GM19351 (cell line): ENCODE measurements around the gene PIK3CB.
"Not testable (repeated sequence)": the region's sequence is repeated elsewhere in the genome, so short reads cannot be mapped to it uniquely, and the experiment has no call there.

Source experiments
- ATAC-seq: cut with Tn5 transposase; IDR thresholded peaks from one replicate; pipeline ENCODE4 v1.9.1; 2021; ENCODE audit warnings: mild to moderate bottlenecking, moderate library complexity; ENCODE audit not compliant: unreplicated experiment

Gene PIK3CB

DNA sequence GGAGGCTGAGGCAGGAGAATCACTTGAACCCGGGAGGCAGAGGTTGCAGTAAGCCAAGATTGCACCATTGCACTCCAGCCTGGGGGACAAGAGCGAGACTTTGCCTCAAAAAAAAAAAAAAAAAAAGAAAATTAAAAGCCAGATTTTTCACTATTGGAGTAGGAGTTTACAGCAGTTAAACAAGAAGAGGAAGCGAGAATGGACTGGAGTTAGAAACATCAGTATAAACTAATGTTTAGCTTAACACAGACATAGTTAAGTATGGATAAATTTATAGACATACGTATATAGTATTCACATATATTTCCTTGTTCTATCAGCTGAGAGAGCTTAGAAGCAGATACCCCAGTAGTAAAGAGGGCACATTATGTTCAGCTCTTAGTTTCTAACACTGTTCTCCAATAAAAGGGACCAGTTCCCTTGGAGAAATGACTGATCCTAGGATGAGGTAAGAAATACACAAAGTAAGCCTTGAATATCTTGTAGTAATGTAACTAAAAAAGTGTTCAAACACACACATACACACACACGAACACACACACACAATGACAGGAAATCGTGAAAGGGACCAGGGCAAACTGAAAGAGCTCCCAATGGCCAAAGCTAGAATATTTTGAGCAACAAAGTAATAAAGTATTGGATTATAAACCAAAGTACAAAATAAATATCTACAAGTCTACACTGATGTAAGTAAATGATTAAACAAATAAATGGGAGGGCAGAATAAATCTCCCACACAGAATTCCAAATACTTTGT lies 25.1 kb downstream of the PIK3CB start:
- ATAC-seq, result no peak

DNA sequence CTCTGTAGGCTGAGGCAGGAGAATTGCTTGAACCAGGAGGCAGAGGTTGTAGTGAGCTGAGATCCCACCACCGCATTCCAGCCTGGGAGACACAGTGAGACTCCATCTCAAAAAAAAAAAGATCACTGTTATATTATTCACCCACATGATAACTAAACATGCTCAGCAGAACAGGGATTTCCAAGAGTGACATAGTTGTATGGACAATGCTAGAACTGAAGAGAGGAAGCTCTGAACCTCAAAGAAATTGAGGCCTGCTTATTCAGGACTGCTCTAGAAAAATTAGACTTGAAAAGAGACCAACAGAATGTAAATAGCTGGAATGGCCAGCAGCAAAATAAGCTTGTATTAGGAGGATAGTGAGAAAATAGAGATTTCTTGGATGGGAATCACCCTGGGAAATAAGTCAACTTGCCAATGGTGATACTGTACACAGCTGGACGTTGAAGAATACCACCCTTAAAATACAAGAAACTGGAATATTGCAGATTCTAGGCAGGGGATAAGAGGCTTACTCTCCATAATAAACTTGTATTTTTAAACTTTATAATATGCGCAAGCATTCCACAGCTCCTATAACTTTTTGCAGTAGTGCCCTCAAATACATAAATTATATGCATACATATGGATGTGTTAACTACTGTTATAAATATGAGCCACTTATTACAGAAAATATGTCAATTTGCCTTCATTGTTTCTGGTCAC lies 28.2 kb downstream of the PIK3CB start:
- no peak for ATAC-seq

DNA sequence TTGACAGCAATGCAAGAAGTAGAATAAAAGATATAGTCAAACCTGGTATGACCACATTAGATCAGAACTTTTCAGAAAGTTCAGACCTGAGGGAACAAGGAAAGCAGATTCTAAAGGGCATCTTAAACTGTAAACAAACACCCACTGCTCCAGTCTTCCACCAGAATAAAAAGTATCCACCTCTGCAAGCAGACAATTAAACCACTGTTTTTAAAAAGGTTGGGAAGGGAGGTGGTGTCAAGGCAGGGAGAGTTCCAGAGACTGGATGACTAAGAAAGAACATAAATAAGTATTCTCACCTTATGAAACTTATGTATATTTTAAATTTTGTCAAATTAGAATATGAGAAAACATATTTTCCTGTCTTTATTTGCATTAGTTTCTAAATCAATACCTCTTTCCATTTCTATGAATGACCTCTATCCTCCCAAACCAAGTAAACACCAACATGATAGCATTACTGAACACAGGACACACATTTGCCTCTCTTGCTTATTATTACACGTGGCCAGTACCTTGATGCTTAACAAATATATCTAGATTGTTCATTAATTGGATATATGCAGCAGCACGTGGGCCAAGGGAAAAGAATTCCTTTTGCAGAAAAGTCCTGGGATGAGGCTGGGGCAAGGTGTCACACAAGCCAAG lies 31.6 kb downstream of the PIK3CB start:
- no peak for ATAC-seq

DNA sequence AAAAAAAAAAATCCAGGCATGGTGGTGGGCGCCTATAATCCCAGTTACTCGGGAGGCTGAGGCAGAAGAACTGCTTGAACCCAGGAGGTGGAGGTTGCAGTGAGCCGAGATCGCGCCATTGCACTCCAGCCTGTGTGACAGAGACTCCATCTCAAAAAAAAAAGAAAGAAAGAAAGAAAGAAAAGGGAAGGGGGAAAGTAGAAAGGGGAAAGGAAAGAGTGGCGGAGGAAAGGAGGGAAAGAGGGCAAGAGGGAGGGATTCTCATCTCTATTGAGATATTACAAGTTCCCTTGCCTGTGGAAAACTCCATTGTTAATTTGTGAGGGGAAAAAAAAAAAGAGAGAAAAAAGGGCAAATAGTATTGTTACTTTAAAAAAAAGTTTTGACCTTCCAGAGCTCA lies 32.5 kb downstream of the PIK3CB start:
- not testable (repeated sequence) for ATAC-seq

DNA sequence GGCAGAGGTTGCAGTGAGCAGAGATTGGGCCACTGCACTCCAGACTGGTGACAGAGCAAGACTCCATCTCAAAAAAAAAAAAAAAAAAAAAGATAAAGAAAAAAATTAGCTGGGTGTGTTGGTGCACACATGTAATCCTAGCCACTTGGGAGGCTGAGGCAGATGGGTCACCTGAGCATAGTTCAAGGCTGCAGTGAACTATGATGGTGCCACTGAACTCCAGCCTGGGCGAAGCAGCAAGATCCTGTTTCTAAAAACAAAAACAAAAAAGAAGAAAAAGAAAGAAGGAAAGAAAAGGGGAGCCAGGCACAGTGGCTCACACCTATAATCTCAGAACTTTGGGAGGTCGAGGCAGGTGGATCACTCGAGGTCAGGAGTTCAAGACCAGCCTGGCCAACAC lies 32.9 kb downstream of the PIK3CB start:
- ATAC-seq, result no peak

DNA sequence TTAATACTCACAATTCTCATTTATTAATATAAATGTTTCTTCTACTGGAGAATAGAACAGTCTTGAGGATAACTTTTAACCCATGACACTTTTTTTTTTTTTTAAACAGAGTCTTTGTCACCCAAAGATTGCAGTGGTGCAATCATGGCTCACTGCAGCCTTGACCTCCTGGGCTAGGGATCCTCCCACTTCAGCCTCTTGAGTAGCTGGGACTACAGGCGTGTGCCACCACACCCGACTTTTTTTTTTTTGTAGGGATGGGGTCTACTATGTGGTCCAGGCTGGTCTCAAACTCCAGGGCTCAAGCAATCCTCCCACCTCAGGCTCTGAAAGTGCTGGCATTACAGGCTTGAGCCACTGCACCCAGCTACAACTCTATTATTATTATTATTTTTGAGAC lies 34.5 kb downstream of the PIK3CB start:
- no peak for ATAC-seq

DNA sequence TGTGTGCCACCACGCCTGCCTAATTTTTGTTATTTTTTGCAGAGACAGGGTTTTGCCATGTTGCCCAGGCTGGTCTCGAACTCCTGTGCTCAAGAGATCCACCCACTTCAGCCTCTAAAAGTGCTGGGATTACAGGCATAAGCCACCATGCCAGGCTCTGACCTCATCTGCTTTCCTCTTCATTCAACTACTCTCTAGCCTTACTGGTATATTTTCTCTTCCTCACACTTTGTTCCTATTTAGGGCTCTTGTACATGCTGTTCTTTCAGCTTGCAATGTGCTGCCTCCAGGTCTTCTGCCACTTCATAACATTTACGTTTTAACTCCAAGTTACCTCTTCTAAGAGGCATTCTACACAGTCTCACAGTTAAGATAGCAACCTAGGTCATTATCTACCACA lies 34.9 kb downstream of the PIK3CB start:
- no peak for ATAC-seq

DNA sequence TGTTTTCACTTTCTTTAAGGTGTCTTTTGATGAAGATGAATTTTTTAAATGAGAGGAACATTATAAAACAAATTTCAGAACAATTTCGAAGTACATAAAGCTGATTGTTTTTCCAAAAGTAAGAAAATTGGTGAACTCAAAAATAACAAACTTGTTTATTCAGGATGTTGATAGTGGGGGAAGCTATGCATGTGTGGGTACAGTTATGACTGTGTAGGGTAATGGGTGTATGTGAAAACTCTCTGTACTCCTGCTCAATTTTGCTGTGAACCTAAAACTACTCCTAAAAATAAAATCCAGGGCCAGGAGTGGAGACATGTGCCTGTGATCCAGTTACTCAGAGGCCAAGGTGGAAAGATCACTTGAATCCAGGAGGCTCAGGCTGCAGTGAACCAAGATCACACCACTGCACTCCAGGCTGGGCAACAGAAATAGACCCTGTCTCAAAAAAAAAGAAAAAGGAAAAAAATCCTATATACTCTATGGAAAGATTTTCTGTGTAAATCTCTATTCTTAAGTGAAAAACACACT lies 37.2 kb downstream of the PIK3CB start:
- ATAC-seq, result peak; percentile 62

DNA sequence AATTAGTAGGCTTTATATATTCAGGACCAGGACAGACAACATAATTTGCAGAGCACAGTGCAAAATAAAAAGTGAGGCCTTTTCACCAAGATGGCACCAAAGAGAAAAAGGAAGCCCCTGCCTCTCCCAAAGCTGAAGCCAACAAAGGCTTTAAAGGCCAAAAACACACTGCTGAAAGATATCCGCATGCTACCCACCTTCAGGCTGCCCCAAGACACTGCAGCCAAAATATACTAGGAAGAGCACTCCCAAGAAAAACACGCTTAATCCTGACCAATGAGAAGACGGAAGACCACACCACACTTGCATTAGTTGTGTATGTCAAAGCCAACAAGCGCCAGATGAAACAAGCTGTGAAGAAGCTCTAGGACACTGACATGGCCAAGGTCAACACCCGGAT lies 38.0 kb downstream of the PIK3CB start:
- no peak for ATAC-seq

DNA sequence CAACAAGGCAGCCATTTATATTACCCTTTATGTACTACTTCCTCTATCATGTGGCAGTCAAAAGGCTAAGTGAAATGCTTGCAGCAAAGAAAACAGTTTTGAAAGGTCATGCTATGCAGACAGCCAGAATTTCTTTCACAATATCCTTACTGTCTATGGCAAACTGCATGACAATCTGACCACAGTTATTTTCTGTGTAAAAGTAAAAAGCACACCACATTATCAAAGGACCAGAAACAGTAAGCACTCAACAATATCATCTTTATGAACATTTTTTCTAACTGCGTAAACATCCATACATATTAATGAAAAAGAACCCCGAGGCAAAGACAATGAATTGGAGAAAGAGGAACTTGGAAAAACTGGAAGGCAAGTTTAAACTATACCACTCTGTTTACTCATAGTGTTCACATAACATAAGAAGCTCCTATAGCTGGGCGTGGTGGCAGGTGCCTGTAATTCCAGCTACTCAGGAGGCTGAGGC lies 47.9 kb downstream of the PIK3CB start:
- no peak for ATAC-seq

DNA sequence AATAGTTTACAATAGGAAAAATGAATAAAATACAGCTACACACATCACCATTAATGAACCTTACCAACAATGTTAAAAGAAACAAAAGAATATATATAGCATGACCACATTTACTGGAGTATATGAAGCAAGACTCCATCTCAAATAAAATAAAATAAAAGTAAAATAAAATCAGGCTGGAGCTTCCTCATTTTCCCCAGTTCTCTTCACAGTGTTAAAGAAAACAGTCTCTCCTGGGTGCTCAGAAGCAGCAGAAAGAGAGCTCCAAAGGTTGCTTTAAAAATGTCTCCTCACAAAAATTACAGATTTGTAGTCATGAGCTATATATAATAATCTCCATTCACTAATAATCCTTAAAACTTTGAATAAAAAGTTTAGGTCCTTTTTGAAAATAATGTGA lies 48.8 kb downstream of the PIK3CB start:
- no peak for ATAC-seq

DNA sequence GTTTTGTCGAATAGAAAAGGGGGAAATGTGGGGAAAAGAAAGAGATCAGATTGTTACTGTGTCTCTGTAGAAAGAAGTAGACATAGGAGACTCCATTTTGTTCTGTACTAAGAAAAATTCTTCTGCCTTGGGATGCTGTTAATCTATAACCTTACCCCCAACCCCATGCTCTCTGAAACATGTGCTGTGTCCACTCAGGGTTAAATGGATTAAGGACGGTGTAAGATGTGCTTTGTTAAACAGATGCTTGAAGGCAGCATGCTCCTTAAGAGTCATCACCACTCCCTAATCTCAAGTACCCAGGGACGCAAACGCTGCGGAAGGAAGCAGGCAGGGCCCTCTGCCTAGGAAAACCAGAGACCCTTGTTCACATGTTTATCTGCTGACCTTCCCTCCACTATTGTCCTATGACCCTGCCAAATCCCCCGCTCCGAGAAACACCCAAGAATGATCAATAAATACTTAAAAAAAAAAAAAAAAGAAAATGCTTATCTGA lies 49.3 kb downstream of the PIK3CB start:
- not testable (repeated sequence) for ATAC-seq

DNA sequence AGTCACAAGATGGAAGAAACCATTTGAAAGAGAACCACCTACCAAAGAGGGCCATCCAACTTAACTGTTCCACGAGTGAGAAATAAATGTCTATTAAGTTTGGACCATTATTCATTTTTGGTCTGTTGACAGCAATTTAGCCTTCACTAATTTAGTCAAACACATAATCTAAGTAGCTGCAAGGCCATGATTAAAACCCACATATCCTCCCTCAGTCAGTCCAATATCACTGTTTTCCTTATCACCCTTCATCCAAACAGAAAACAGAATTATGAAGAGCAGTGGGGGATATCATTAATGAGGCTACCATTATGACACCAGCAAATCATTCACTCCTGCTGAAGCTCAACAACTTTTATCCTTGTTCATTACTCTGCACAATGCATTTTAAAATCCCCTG lies 52.0 kb downstream of the PIK3CB start:
- no peak for ATAC-seq

DNA sequence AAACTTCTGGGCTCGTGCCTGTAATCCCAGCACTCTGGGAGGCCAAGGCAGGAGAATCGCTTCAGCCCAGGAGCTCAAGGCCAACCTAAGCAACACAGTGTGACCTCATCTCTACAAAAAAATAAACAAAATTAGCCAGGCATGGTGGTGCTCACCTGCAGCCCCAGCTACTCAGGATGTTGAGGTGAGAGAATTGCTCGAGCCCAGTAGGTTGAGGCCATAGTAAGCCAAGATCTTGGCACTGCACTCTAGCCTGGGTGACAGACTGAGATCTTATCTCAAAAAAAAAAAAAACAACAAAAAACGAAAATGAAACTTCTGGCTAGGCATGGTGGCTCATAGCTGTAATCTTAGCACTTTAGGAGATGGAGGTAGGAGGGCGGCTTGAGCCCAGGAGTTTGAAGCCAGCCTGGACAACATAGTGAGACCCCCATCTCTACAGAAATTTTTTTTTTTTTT lies 53.7 kb downstream of the PIK3CB start:
- no peak for ATAC-seq

DNA sequence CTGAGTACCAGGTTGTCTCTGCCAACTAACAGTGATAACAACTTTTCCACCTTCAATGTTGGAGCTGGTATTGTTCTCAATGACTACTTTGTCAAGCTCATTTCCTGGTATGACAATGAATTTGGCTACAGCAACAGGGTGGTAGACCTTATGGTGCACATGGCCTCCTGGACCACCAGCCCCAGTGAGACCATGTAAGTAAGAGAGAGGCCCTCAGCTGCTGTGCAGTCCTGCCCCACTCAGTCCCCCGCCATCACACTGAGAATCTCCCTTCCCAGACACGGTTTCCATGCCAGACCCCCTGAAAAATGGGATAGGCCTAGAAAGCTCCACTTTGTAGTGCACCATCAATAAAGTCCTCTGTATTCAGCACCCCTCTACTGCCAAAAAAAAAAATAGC lies 56.1 kb downstream of the PIK3CB start:
- ATAC-seq, result no peak

DNA sequence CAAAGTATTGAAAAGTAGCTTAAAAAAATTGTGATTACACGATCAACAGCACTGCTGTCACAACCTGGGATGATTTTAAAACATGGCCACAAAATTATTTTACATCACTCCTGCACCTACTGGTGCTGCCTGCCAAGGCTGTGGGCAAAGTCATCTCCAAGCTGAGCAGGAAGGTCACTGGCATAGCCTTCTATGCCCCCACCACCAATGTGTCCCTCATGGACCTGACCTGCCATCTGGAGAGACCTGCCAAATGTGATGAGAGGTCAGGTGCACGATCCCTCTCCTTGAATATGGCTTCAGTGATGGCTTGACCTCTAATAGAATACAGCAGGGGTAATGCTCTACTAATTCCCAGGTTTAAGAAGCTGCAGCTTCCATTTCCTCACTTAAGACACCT lies 57.8 kb downstream of the PIK3CB start:
- ATAC-seq, result no peak

DNA sequence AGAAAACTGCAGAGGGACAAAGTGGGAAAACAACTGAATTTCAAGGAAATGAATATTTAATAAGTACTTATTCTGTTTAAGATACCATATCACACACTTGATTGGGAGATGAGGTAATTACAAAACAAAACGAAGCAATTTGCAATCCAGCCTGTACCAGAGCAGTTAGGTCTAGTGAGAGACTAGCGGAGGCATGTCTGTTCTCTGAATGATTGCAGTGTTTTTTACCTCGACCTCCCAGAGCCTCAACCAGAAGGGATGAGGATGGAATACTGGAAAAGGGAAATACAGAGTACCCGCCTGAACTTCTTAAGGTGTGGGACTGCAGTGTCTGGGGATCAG lies 59.5 kb downstream of the PIK3CB start:
- ATAC-seq, result no peak

DNA sequence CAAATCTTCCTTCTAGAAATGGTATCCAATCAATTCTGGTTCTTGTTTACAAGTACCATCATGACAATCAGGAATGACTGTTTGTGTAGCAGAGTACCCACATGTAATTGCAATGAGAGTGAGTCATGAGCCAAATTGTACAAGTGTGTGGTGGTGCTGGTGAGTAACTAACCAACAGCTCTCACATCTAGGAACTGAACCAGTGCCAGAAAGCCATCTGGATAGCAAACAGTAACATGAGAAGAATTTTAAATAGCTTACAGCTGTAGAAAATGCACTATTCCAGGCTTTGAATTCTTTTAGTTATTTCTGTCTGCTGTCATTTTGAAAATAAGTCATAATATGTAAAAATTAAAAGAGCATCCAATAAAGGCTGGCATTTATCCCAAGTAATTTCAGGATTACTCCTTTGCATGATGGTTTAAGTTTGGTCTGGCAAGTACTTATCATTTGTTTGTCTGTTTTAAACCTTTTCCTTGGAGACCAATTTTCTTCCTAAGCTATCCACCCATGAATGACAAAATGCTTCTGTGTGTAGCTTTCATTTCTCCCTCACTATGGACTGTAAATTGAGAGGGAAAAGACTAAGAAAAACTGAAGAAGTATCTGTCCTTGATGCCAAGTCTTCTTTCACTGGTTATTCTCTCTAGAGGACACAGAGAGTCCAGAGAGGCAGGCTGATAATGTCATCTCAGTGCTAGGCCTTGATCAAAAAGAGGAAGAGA lies 60.0 kb downstream of the PIK3CB start:
- ATAC-seq, result peak; percentile 75

DNA sequence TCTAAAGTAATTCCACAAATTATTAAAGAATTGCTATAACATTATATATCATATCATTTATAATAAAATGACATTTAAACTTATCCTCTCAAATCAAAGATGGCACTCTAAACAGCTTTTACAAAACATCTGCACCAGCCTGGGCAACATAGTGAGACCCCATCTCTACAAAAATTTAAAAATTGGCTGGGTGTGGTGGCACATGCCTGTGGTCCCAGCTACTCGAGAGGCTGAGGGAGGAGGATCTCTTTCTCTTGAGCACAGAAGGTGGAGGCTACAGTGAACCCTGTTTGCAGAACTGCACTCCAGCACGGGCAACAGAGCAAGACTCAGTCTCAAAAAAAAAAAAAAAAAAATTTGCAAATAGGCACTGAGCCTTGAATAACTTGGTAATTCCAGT lies 63.1 kb downstream of the PIK3CB start:
- ATAC-seq, result no peak

DNA sequence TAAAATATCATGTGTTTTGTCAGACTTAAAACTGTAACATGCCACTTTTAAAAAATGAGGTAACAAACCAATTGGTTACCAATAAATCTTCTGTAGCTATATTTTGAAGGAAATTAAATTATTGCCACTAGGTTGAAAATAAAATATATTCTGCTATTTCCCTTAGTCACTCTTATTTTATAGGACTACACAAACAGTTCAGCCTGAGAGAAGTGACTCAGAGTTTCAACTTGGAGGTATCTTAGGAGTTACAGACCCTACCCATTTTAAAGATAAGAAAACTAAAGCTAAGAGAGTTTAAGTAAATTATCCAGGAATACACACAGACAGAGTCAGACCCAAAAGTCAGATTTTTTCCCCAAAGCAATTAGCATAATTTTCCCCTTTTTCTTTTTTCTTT lies 65.1 kb downstream of the PIK3CB start:
- ATAC-seq, result no peak

DNA sequence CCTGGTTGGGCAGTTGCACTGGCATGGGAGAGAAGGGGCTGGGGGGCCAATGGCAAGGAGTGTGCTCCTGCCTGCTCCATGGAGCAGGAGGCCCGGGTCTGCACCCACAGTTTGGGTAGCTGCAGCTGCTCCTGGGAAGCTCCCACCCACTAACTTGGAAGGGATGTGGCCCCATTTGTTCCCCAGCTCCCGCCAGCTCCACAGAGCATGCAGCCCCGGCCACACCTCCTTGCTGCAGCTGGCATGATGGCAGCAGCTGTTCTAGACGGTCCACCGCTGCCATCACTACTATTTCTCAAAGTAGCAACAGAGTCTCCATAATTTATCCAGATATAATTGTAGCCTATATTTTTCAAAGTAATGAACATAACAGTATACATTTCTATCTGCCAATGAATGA lies 65.8 kb downstream of the PIK3CB start:
- ATAC-seq, result no peak
